Glutamatergic neuron (in vitro differentiated cells): ENCODE measurements around the gene BRMS1. TPM values are rescaled to one million over a fixed set of nuclear protein-coding genes. Genes with fewer than 3 reads are reported as not detected.

ENCODE experiments used
- DNase-seq: peaks from one replicate; pipeline ENCODE4 v3.0.0; 2022
- H3K27ac Mint-ChIP-seq: one replicate; pipeline ENCODE4 v1.8.0; 2020; ENCODE audit warnings: mild to moderate bottlenecking, mixed read lengths, inconsistent platforms; ENCODE audit not compliant: unreplicated experiment
- H3K27me3 Mint-ChIP-seq: one replicate; pipeline ENCODE4 v1.8.0; 2020; ENCODE audit warnings: mild to moderate bottlenecking, moderate library complexity, mixed read lengths, inconsistent platforms; ENCODE audit not compliant: unreplicated experiment
- H3K36me3 Mint-ChIP-seq: one replicate; pipeline ENCODE4 v1.8.0; 2020; ENCODE audit warnings: mild to moderate bottlenecking, mixed read lengths, inconsistent platforms; ENCODE audit not compliant: unreplicated experiment
- H3K4me1 Mint-ChIP-seq: one replicate; pipeline ENCODE4 v1.8.0; 2020; ENCODE audit warnings: mild to moderate bottlenecking, low read depth, mixed read lengths, inconsistent platforms; ENCODE audit not compliant: unreplicated experiment
- H3K4me3 Mint-ChIP-seq: one replicate; pipeline ENCODE4 v1.8.0; 2020; ENCODE audit warnings: mild to moderate bottlenecking, mixed read lengths, inconsistent platforms; ENCODE audit not compliant: unreplicated experiment
- H3K9me3 Mint-ChIP-seq: one replicate; pipeline ENCODE4 v1.8.0; 2020; ENCODE audit warnings: mild to moderate bottlenecking, moderate library complexity, mixed read lengths, inconsistent platforms; ENCODE audit not compliant: unreplicated experiment
- CTCF ChIP-seq: fragments of 200-600 bp; sonication (generic); IDR thresholded peaks from one replicate; pipeline ENCODE4 v1.5.0; 2021; ENCODE audit not compliant: partially characterized antibody, unreplicated experiment
- total RNA-seq: library from RNA; stranded (reverse); fragmentation: NEBNext Ultra II Directional; extraction: Animal tissue kit (Norgen Biotek cat#: 25700); gene quantifications from one replicate; pipeline ENCODE4 v1.2.1, GENCODE V29; 2021; ENCODE audit not compliant: unreplicated experiment

Gene BRMS1
- total RNA-seq, 1 donor from 2014 or later, result 44.0 TPM

GRCh38 chr11:66315921-66316811 lies 28.7 kb downstream of the BRMS1 start:
- H3K36me3 Mint-ChIP-seq, result no peaks in the 10 kb centered on the region

GRCh38 chr11:66315498-66315885 lies 29.4 kb downstream of the BRMS1 start:
- TF ChIP-seq CTCF, result no peak
- Mint-ChIP-seq H3K9me3 (peaks cover 32% of the 10 kb centered on the region), H3K27me3 (peaks cover 29% of the 10 kb centered on the region), H3K27ac (peak overlapping the region; percentile 82), H3K4me1 (peaks cover 50% of the 10 kb centered on the region), H3K4me3 (peak overlapping the region; percentile 71), H3K36me3 (no peaks in the 10 kb centered on the region)
- DNase-seq, result no peak

More at GRCh38 chr11:66315921-66316811, 28.7 kb downstream of the BRMS1 start:
- Mint-ChIP-seq H3K27ac (peak overlapping the region; percentile 82), H3K27me3 (peaks cover 29% of the 10 kb centered on the region), H3K4me3 (peak overlapping the region; percentile 55), H3K4me1 (peaks cover 47% of the 10 kb centered on the region), H3K9me3 (peaks cover 32% of the 10 kb centered on the region)
- TF ChIP-seq CTCF, result no peak
- DNase-seq, result no peak

- H3K9me3 Mint-ChIP-seq, result peaks cover 26% of the 10 kb centered on the region
- peak overlapping the region; percentile 97 for H3K27ac Mint-ChIP-seq
- H3K4me1 Mint-ChIP-seq, result peaks cover 51% of the 10 kb centered on the region
- H3K27me3 Mint-ChIP-seq, result peaks cover 29% of the 10 kb centered on the region
- no peak for TF ChIP-seq CTCF
- no peak for DNase-seq
- peak overlapping the region; percentile 75 for H3K4me3 Mint-ChIP-seq
- no peaks in the 10 kb centered on the region for H3K36me3 Mint-ChIP-seq
Measured at GRCh38 chr11:66314561-66315497, 30.1 kb downstream of the BRMS1 start.

- Mint-ChIP-seq H3K4me3 (peak overlapping the region; percentile 75), H3K27ac (peak overlapping the region; percentile 97), H3K27me3 (peaks cover 27% of the 10 kb centered on the region), H3K9me3 (peaks cover 25% of the 10 kb centered on the region), H3K4me1 (peaks cover 55% of the 10 kb centered on the region), H3K36me3 (no peaks in the 10 kb centered on the region)
- DNase-seq, result no peak
- no peak for TF ChIP-seq CTCF
Measured at GRCh38 chr11:66314186-66314501, 30.8 kb downstream of the BRMS1 start.
